SK-N-DZ (cell line): ENCODE measurements around the gene TRMT10C. TPM values are rescaled to one million over a fixed set of nuclear protein-coding genes. Genes with fewer than 3 reads are reported as not detected.
A peak's percentile ranks its signal among the peaks of the same experiment; 100 is the strongest.
"Not testable (repeated sequence)": the region's sequence is repeated elsewhere in the genome, so short reads cannot be mapped to it uniquely, and the experiment has no call there.

Experiments used
- DNase-seq: peaks from one replicate; pipeline ENCODE4 v3.0.0-alpha.2; 2015; ENCODE audit warnings: low spot score
- polyA plus RNA-seq, 2 experiments: library from polyadenylated mRNA; depleted of rRNA; stranded (reverse); fragments of >200 nt; gene quantifications; 2 replicates each; pipeline ENCODE4 v1.2.3, GENCODE V29; 2014

The TRMT10C gene
- 46.7 and 55.7 TPM in 2 replicates for polyA plus RNA-seq (2014; cell fraction: cytosol; rRNA removed)
- polyA plus RNA-seq (2014; cell fraction: nucleus; rRNA removed) = 24.5 and 34.4 TPM in 2 replicates

DNA sequence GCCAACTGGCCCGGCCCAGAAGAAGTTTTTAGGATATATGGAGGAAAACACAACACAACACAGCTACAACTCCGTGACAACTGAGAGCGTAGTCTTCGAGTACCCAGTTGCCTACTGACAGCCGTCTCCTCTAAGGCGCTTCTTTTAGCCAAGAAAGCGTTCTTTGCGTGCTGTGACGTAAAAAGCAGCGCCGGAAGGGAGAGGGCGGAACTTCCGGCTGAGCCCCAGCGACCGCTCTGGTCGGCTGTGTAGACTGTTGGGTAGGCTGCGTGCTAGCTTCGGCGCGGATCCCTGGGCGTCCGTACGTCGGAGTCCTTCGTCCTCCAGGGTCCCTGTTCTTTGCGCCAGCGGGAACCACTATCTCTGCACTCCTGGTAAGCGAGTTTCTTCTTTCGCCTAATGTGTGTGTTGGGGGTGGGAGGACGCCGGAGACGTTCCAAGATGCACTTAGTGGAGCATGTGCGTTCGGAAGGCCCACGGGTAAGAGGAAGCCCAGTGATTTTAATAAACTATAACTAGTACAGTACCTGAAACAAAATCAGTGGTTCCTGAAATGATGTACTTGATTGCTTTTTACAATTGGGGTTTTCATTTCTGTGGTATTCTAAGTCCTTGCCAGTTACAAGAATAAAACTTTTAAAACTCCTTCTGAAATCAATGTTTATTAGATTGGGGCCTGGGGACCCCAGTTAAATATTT lies at the start of gene TRMT10C:
Gene TRMT10C, plus strand, starts transcription at position 239 of the 699 bp plus-strand sequence. CDS start 2,914 bp downstream, outside the sequence.
- peak; percentile 93 for DNase-seq

DNA sequence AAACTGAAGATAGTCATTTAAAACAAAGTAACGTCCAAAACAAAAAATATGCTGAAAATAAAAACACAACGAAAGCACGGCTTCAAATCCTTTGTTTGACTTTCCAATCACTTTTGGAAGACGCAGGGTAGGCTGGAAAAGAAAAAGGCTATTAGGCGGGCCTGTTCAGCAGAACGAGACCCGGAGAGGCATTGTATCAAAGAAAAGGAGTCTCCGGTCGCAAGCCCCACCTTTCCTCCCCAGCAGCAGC lies 49.3 kb upstream of the TRMT10C start:
- DNase-seq = no peak

DNA sequence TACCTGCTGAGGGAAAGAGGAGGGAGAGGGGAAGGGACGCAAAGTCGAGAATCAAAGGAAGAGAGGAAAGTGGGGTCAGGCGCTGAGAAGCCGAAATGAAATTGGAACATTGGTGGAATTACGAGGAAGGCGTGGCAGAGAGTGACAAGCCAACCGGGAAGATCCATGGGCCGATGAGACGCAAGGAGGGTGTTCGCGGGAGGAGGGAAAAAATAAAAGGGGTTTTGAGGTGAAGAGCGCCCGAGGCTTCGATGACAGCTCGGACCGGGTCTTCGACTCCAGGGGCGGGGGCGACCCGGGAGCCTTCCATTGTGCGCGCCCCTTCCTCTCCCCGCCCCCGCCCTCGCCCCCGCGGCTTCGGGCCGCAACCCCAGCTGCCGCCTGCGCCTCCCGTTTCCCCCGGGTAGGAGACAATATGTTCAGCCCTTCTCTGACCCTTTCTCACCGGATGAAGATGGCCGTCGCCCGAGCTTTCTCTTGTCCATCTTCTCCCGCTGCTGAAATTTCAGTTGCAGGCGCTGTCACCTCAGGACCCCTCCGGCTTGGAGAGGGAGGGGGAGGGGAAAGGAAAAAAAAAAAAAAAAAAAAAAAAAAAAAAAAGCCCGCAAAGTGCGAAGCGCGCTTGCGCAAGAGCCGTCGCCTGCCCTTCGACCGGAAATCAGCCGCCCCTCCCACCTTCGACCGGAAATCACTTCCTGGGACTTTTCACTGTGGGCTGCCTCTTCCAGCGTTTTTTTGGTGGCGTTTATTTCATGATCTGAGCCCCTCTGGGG lies 48.8 kb upstream of the TRMT10C start, which contains the start of gene SENP7:
Gene SENP7, minus strand, starts transcription at position 567 of the 773 bp plus-strand sequence. Its CDS starts 82 bp downstream, at position 485.
- DNase-seq = peak; percentile 87

DNA sequence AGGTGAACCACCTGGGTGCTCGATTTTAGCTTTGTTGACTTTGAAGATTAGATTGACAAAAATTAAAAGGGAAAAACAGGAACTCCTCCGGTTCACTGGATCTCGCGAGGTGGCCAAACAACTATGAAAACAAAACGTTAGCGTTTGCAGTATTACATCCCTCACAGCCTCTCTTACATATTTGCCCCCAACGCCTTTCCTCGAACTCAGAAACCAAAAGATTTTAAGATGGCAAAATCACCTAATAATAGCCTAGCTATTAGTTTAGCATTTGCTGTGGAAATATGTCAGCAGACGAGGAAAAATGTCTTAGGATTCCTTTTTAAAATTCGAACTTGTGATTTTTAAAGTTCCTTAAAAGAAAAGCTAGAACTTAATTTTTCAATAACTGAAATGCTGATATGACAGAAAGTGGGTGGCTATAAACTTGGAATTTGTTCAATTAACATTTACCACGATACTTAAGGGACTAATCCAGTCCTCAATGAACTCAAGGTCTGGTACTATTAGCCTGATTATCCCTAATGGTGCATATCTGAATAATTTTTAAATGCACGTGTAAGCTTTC lies 48.2 kb upstream of the TRMT10C start:
- DNase-seq = no peak

DNA sequence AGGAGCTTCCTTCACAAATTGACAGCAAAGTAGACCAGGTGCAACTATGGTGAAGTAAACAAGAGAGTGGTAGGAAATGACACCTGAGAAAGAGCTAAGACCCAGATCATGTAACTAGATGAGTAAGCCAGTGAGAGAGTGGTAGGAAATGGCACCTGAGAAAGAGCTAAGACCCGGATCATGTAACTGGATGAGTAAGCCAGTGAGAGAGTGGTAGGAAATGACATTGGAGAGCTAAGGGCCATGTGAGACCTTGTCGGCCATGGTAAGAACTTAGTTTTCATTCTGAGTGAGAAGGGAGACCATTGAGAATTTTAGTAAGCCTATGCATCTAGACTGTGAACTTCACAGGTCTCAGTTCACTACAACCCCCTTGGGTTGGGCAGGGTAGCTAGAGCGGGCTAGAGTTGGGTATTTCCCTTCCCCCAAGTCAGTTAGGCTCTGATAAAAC lies 43.2 kb upstream of the TRMT10C start:
- no peak for DNase-seq

DNA sequence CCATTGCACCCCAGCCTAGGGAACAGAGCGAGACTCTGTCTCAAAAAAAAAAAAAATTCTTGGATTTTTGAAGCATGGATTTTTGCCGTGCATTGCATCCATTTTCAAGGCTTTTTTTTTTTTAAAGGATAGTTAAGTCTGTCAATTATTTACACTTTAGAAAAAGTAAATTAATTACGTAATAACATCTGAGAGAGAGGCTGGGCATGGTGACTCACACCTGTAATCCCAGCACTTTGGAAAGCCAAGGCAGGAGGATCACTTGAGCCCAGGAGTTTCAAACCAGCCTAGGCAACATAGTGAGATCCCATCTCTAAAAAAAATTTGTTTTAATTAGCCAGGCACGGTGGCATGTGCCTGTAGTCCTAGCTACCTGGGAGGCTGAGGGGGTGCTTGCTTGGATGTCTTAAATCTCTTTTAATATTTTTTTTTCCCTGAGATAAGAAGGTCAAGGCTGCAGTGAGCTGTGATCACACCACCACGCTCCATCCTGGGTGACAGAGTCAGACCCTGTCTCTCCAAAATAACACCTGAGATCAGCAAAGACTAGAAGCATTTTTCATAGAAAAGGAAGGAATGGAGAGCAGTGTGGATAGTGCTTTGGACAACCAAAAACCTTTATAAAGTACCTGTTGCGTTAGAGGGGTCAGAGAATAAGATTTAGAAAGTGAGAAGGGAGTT lies 41.8 kb upstream of the TRMT10C start:
- DNase-seq = no peak

DNA sequence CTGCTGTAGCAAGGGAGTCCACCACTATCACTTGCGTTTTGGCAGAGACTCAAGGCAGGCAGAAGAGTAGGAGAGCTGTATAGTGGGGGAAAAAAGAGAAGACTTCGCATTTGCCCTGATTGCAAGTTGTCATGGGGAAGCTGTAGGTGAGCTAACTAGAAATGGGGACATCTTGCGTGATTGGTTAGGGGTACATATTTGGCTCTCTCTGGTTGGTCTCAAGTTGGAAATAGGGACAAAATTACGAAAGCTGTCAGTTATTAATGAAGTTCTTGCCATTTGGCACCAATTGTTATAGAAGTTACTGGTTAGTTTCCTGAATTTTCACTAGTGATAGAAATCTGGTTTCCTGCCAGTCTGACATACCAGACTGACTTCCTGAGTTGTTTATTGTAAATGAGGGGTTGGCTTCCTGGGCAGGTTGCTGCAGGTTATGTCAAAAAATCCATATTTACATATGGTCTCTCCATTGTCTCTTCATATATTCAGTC lies 40.4 kb upstream of the TRMT10C start:
- DNase-seq = no peak

DNA sequence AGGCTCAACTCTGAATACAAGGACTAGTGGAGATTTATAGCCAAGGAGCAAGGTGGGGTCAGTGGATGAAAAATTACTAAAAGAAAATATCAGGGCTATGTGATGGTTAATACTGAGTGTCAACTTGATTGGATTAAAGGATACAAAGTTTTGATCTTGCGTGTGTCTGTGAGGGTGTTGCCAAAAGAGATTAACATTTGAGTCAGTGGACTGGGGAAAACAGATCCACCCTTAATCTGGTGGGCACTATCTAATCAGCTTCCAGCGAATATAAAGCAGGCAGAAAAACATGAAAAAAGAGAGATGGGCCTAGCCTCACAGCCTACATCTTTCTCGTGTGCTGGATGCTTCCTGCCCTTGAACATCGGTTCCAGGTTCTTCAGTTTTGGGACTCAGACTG lies 34.2 kb upstream of the TRMT10C start:
- no peak for DNase-seq

DNA sequence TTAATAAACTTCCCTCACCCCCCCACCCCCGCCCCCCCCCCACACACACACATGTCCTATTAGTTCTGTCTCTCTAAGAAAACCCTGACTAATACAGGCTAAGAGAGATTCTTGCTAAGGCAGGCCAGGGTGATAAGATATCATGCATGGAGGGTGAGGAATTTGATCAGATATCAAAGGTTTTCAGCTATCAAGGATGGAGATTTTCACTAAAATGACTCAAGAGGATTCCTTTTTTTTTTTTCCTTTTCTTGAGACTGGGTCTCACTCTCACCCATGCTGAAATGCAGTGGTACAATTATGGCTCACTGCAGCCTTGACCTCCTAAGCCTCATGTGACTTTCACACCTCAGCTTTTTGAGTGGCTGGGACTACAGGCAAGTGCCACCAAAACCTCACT lies 33.8 kb upstream of the TRMT10C start:
- no peak for DNase-seq

DNA sequence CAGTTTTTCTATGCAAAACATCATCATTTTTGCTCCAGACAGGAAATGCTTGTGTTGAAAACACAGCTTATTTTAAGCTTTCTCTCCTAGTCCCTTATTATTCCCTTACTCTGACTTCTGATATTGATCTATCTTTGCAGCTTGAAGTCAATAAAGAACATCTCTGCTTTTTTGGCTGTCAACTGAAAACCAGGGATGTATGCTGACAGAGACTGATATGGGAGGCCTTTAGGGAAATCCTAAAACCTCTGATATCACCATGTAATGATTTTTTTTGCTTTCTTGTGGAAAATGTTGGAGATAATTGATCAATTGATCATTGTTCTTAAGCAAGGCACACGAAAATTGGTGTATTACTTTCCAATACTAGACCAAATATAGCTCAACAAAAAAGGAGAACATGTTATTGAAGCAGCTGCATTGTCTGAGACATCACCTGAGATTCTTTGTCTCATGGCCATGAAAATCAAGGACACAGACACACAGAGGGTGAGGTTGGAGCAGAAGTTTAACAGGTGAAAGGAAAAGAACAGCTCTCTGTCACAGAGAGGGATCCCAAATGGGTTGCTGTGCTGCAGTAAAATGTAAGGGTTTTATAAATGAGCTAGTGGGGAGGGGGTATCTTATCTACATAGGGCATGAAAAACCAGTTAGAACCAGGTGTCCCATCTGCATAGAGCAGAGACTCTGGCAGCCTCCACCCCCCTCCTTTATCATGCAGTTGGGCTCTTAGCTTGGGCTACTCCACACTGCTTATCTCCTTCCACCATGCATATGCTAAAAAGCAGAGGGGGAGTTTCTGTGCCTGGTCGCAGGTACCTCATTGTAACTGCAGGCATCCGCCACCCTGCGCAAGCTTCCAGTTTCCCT lies 31.6 kb upstream of the TRMT10C start:
- no peak for DNase-seq

DNA sequence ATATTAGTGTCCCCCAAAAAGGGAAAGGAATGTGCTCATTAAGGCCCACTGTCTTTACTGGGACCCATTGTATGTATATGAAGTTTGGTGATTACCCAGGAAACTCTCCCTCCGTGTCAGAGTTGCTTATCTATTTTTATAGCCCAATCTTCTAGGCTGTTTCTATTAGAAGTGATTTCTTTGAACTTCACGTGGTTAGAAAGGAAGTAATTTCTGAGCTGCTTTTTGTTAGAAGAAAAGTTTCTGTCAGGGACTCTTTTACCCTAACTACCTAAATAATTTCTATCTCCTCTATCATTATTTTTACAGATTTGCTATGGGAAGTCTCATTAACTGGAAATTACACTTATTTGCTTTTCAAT lies 31.0 kb upstream of the TRMT10C start:
- no peak for DNase-seq

DNA sequence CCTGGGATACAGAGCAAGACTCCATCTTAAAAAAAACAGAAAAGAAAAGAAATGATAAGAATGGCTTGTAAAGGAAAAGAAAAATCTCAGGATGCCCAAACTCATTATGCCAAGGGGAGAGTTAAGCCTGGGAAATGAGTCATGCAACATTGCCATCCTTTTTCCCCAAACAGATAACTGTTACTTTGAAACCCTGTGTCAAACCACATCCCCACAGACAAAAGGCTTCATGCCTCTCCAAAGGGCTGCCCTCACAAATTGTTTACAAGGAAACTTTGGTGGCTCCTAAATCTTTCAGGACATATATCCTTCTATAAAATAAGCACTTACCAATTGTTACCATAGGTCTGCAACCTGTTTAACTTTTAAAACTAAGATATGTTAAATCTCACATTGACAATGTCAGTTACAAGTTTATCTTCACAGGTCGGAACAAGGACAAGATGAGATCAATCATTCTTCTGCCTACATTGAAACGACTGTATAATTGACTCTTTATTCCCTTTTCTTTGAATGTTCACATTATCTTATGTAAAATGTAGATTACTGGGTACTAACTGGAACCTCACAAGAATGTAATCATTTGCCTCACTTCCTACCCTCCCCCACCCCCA lies 30.1 kb upstream of the TRMT10C start:
- no peak for DNase-seq

DNA sequence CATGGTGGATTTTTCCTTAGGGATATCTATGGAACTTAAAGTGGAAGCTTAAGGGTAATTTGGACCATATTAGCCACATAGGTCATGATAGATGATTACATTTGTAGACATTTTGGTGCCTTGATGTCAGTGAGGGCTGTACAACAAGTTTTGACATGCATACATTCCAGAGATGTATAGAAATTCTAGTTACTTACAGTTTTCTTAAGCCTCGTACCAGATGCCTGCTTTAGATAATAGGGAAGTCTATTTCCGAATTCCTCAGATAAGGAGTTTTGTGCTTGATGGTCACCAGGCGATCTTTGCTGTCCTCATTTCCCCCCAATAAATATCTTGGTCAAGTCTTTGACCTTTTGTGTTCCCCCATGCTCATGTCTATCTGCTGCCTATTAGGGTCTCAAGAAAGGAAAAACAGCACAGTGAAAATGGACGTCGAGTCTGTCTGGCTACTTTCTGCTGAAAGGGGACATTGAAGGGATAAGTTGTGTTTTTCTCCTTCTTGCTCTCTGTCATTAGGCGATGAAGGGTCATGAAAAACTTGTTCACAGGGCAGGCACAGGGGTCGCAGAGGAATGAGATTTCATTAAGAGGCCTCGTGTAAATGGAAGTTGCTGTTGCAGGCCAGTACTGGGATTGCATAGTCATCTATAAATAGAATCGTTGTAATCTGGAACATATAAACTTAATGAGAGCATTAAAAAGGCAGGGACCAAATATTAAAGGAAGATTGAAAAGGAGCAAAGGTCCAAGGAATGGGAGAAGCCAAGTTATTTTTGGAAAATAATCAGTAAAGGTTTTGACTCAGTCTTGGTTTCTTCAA lies 28.7 kb upstream of the TRMT10C start:
- DNase-seq = no peak

DNA sequence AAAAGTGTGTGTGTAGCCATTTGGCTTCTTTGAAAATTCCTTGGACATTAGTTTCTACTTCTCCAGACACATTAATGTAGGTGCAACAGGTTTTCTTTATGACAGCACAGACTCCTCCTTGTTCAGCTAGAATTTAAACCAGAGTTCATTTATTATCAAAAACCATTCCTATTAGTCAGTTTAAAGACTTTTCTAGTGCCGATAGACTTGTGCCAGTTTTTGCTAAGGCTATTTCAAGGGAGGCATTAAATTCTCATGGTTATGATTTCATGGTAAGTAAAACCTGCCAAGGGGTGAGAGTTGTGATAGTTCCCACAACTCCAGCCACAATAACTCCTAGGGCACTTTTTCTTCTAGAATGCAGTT lies 28.1 kb upstream of the TRMT10C start:
- no peak for DNase-seq

DNA sequence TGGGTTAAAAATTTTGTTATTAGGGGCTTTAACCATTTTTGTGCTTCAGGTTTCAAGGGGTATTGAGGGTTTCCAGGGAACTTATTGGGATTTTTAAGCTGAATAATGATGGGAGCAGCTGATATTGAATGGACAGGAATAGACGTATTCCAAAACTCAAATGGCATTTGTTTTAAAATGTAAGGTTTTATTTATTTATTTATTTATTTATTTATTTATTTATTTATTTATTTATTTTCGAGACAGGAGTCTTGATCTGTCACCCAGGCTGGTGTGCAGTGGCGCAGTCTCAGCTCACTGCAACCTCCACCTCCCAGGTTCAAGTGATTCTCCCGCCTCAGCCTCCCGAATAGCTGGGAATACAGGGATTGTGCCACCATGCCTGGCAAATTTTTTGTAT lies 26.4 kb upstream of the TRMT10C start:
- DNase-seq = no peak

DNA sequence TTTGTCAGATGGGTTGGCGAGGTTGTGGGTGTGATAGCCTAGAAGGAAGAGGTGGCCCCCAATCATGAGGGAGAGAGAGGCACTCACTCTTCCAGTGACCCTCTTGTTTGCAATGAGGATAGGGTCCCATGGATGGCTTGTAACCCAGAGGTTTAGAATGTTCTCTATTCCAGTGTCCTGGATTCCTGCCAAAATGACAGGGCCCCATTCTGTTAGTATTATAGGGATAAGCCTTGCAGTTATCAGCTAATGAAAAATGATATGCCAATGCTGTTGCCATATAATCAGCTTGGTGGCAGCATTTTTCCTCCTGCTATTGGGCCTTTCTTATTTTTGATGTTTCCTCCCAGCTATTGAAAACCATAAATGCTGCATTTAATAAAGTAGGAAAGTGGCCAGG lies 25.4 kb upstream of the TRMT10C start:
- no peak for DNase-seq

DNA sequence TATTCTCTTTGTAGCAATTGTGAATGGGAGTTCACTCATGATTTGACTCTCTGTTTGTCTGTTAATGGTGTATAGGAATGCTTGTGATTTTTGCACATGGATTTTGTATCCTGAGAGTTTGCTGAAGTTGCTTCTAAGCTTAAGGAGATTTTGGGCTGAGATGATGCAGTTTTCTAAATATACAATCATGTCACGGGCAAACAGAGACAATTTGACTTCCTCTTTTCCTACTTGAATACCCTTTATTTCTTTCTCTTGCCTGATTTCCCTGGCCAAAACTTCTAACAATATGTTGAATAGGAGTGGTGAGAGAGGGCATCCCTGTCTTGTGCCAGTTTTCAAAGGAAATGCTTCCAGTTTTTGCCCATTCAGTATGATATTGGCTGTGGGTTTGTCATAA lies 24.7 kb upstream of the TRMT10C start:
- DNase-seq = not testable (repeated sequence)

DNA sequence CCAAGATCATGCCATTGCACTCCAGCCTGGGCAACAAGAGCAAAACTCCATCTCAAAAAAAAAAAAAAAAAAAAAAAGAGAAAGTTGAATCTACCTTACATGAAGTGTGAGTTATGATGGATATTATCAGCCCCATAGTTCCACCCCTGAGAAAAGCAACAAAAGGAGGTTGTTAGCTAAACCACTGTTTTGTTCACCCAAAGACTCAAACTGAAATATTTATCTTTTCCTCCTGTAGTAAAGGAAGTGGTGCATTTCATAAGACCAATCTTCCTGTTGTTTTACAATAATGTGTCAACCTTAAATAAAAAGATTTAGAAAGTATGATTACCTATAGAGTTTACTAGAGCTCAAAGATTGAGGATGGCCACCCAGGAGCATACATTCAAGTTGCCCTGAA lies 18.7 kb upstream of the TRMT10C start:
- DNase-seq = no peak

DNA sequence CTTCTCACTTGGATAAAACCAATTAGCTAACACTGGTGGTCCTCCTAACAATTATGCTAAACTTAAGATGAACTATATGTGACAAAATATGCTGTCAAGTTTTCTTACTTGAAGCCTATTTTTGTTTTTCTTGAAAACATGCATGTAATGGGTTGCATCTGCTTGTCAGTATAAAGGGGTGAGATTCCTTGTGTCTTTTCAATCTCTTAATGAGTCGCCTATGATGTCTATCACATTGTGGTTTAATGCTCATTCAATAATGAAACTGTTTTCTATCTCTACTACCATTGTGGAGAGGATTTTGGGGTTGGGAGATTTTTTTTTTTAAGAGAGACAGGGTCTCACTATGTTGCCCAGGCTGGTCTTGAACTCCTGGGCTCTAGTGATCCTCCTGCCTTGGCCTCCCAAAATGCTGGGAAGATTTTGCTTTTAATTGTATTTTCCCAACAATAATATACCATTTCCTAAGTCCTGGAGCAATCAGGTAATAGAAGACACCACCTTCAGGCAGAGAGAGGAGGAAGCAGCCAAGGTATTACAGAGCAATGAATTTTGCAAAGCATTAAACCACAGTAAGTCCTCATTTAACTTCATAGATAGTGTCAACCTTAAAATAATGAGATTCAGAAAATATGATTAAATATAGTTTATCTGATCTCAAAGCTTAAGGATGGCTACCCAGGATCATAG lies 17.4 kb upstream of the TRMT10C start:
- no peak for DNase-seq
